DOHH2 (cell line): ENCODE results near the gene ALCAM.

ENCODE experiments used
- H3F3A ChIP-seq: fragments of 200-600 bp; sonication (generic), shearing (Covaris generic); 2 replicates; pipeline ENCODE4 v1.6.0; 2016; ENCODE audit warnings: antibody characterized with exemption, mild to moderate bottlenecking; ENCODE audit not compliant: control insufficient read depth, insufficient read depth
- H3K27ac ChIP-seq: fragments of 200-600 bp; sonication (generic); 2 replicates; pipeline ENCODE4 v1.5.1; 2014; ENCODE audit warnings: low read depth, mild to moderate bottlenecking, low read length, moderate library complexity
- H3K27me3 ChIP-seq: fragments of 200-600 bp; sonication (generic); 2 replicates; pipeline ENCODE4 v1.6.1; 2014; ENCODE audit warnings: mild to moderate bottlenecking, low read length, mixed read lengths; ENCODE audit not compliant: control insufficient read depth
- H3K36me3 ChIP-seq: fragments of 200-600 bp; sonication (generic); 2 replicates; pipeline ENCODE4 v1.6.1; 2014; ENCODE audit warnings: mild to moderate bottlenecking, low read length, moderate library complexity, mixed read lengths; ENCODE audit not compliant: control insufficient read depth
- H3K4me1 ChIP-seq: fragments of 200-600 bp; sonication (generic); 2 replicates; pipeline ENCODE4 v1.6.1; 2014; ENCODE audit warnings: mild to moderate bottlenecking, low read length, mixed read lengths; ENCODE audit not compliant: control insufficient read depth
- H3K4me2 ChIP-seq: fragments of 200-600 bp; sonication (generic); 2 replicates; pipeline ENCODE4 v1.6.0; 2014; ENCODE audit warnings: mild to moderate bottlenecking, low read length, moderate library complexity
- H3K4me3 ChIP-seq: fragments of 200-600 bp; sonication (generic); 2 replicates; pipeline ENCODE4 v1.5.1; 2014; ENCODE audit warnings: mild to moderate bottlenecking, low read length, mixed read lengths
- H3K79me2 ChIP-seq: fragments of 200-600 bp; sonication (generic); 2 replicates; pipeline ENCODE4 v1.6.1; 2014; ENCODE audit warnings: mild to moderate bottlenecking, low read length, mixed read lengths; ENCODE audit not compliant: control insufficient read depth
- H3K9me2 ChIP-seq: fragments of 200-600 bp; sonication (generic); replicated peaks from 2 replicates; pipeline ENCODE4 v1.6.1; 2014; ENCODE audit warnings: mild to moderate bottlenecking, low read length, mixed read lengths; ENCODE audit not compliant: control insufficient read depth
- H3K9me3 ChIP-seq: fragments of 200-600 bp; sonication (generic); 2 replicates; pipeline ENCODE4 v1.6.1; 2014; ENCODE audit warnings: antibody characterized with exemption, low read length, mixed read lengths; ENCODE audit not compliant: control insufficient read depth, insufficient read depth
- H4K20me1 ChIP-seq: fragments of 200-600 bp; sonication (generic); 2 replicates; pipeline ENCODE4 v1.6.0; 2014; ENCODE audit warnings: low read depth, mild to moderate bottlenecking, antibody characterized with exemption, low read length, moderate library complexity; ENCODE audit not compliant: control insufficient read depth, insufficient read depth
- EZH2phosphoT487 ChIP-seq: fragments of 200-600 bp; sonication (generic); IDR thresholded peaks from 2 replicates; pipeline ENCODE4 v1.6.1; 2017; ENCODE audit warnings: borderline replicate concordance, mild to moderate bottlenecking, antibody characterized with exemption, low read length, moderate library complexity, mixed read lengths
- TF ChIP-seq, protein P1 (sequence below): fragments of 200-600 bp; sonication (generic); IDR thresholded peaks from one replicate; pipeline ENCODE4 v1.5.1; 2014; ENCODE audit warnings: antibody characterized with exemption, mild to moderate bottlenecking, low read depth, low read length; ENCODE audit not compliant: poor library complexity, severe bottlenecking

Gene ALCAM

GRCh38 chr3:105429034-105429762 lies 62.5 kb downstream of the ALCAM start:
- Histone ChIP-seq H3K9me2 (no peaks in the 10 kb centered on the region), H3K4me2 (no peak overlapping the region), H4K20me1 (no peaks in the 10 kb centered on the region), H3K4me3 (no peak overlapping the region), H3K27me3 (no peaks in the 10 kb centered on the region), H3K9me3 (no peaks in the 10 kb centered on the region), H3K36me3 (no peaks in the 10 kb centered on the region), H3K27ac (no peak overlapping the region), H3K79me2 (no peaks in the 10 kb centered on the region), H3K4me1 (no peaks in the 10 kb centered on the region), H3F3A (no peaks in the 10 kb centered on the region)
- no peak for TF ChIP-seq EZH2phosphoT487
- TF ChIP-seq, protein P1, sequence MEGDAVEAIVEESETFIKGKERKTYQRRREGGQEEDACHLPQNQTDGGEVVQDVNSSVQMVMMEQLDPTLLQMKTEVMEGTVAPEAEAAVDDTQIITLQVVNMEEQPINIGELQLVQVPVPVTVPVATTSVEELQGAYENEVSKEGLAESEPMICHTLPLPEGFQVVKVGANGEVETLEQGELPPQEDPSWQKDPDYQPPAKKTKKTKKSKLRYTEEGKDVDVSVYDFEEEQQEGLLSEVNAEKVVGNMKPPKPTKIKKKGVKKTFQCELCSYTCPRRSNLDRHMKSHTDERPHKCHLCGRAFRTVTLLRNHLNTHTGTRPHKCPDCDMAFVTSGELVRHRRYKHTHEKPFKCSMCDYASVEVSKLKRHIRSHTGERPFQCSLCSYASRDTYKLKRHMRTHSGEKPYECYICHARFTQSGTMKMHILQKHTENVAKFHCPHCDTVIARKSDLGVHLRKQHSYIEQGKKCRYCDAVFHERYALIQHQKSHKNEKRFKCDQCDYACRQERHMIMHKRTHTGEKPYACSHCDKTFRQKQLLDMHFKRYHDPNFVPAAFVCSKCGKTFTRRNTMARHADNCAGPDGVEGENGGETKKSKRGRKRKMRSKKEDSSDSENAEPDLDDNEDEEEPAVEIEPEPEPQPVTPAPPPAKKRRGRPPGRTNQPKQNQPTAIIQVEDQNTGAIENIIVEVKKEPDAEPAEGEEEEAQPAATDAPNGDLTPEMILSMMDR, result no peak

DNA sequence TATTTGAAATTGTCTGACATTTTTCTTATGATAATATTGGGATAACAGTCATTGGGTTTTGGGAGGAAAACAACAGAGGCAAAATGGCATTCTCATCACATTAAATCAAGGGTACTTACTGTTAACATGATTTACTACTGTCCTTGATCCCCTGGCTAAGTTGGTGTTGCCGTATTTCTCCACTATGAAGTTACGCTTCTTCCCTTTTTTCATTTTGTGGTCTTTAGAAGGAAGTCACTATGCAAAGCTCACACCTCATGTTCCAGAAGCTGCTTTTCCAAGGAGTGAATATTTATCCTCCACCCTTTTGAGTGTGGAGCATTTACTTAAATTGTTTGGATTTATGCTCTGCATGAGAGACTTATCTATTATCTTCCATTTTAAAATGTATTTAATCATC lies 63.7 kb downstream of the ALCAM start:
- no peaks in the 10 kb centered on the region for H4K20me1 ChIP-seq
- no peaks in the 10 kb centered on the region for H3K4me1 ChIP-seq
- H3K9me3 ChIP-seq, result no peaks in the 10 kb centered on the region
- H3K9me2 ChIP-seq, result no peaks in the 10 kb centered on the region
- no peaks in the 10 kb centered on the region for H3F3A ChIP-seq
- TF ChIP-seq EZH2phosphoT487, result no peak
- TF ChIP-seq, protein P1, result no peak
- H3K4me2 ChIP-seq, result no peak overlapping the region
- H3K27me3 ChIP-seq, result no peaks in the 10 kb centered on the region
- H3K27ac ChIP-seq, result no peak overlapping the region
- no peaks in the 10 kb centered on the region for H3K79me2 ChIP-seq
- no peaks in the 10 kb centered on the region for H3K36me3 ChIP-seq
- no peak overlapping the region for H3K4me3 ChIP-seq

- no peak overlapping the region for H3K4me2 ChIP-seq
- H3K9me2 ChIP-seq, result no peaks in the 10 kb centered on the region
- no peaks in the 10 kb centered on the region for H3K36me3 ChIP-seq
- no peaks in the 10 kb centered on the region for H4K20me1 ChIP-seq
- no peak overlapping the region for H3K27ac ChIP-seq
- no peaks in the 10 kb centered on the region for H3K9me3 ChIP-seq
- no peaks in the 10 kb centered on the region for H3K79me2 ChIP-seq
- no peak overlapping the region for H3K4me3 ChIP-seq
- no peaks in the 10 kb centered on the region for H3K27me3 ChIP-seq
- no peaks in the 10 kb centered on the region for H3F3A ChIP-seq
- TF ChIP-seq EZH2phosphoT487, result no peak
- TF ChIP-seq, protein P1, result no peak
- H3K4me1 ChIP-seq, result no peaks in the 10 kb centered on the region
Measured at GRCh38 chr3:105431200-105431599, 64.5 kb downstream of the ALCAM start.
